ENCODE results near the gene ABTB2.
"Not testable (repeated sequence)": the region's sequence is repeated elsewhere in the genome, so short reads cannot be mapped to it uniquely, and the experiment has no call there.

The ABTB2 gene

DNA sequence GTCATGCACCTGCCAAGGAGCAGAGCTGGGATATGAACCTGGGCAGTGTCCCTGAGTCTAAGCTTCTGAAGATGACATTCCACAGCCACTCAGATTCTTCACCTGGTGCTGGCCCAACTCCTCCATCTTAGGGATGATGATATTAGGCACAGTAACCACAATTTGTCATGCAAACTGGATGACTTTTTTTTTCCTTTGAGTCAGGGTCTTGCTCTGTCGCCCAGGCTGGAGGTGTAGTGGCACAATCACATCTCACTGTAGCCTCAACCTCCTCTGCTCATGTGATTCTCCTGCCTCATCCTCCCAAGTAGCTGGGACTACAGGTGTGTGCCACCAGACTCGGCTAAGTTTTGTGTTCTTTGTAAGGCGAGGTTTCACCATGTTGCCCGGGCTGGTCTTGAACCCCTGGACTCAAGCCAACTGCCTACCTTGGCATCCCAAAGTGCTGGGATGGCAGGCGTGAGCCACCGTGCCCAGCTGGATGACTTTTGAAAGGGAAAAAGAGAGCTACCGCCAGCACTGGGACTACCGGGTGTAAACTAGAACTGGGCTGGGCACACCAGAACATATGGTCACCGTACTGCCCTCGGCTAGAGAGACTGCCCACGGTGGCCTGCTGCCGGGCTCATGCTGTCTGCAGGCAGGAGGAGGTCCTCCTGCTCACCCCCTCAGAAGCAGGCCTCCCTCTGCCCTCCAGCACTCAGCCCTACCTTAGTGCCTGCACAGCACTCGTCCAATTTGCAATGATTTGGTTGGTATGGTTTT, 174.7 kb downstream of the ABTB2 start:
- no peak for DNase-seq (ENCODE audit: low read depth)
- H3K4me3 ChIP-seq (ENCODE audit: control insufficient read depth, low read depth, low read length): no peak overlapping the region
- TF ChIP-seq, protein P1, sequence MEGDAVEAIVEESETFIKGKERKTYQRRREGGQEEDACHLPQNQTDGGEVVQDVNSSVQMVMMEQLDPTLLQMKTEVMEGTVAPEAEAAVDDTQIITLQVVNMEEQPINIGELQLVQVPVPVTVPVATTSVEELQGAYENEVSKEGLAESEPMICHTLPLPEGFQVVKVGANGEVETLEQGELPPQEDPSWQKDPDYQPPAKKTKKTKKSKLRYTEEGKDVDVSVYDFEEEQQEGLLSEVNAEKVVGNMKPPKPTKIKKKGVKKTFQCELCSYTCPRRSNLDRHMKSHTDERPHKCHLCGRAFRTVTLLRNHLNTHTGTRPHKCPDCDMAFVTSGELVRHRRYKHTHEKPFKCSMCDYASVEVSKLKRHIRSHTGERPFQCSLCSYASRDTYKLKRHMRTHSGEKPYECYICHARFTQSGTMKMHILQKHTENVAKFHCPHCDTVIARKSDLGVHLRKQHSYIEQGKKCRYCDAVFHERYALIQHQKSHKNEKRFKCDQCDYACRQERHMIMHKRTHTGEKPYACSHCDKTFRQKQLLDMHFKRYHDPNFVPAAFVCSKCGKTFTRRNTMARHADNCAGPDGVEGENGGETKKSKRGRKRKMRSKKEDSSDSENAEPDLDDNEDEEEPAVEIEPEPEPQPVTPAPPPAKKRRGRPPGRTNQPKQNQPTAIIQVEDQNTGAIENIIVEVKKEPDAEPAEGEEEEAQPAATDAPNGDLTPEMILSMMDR (conservative IDR thresholded peaks at IDR 0.05; ENCODE audit: control insufficient read depth, insufficient read depth, low read depth, low read length): no peak

DNA sequence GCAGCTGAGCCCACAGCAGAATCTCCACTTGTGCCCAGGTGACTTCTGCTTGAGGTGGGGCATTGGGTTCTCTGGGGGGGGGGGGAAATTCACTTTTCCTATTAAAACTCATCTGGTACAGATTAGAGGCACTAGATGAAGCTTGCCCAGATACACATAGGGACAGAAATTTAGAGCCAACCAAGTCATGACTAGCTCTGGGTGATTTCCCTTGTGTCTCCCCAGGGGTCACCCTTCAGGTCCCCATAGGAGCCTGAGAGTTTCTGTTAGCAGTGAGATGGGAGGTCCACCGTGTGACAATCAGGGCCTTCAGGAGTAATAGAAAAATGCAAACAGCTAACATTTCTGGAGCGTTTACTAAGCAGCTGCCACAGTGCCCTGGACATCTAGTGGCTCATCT, 175.4 kb downstream of the ABTB2 start:
- H3K4me3 ChIP-seq (ENCODE audit: control insufficient read depth, low read depth, low read length): no peak overlapping the region
- no peak for DNase-seq (ENCODE audit: low read depth)
- TF ChIP-seq, protein P1 (conservative IDR thresholded peaks at IDR 0.05; ENCODE audit: control insufficient read depth, insufficient read depth, low read depth, low read length): no peak

DNA sequence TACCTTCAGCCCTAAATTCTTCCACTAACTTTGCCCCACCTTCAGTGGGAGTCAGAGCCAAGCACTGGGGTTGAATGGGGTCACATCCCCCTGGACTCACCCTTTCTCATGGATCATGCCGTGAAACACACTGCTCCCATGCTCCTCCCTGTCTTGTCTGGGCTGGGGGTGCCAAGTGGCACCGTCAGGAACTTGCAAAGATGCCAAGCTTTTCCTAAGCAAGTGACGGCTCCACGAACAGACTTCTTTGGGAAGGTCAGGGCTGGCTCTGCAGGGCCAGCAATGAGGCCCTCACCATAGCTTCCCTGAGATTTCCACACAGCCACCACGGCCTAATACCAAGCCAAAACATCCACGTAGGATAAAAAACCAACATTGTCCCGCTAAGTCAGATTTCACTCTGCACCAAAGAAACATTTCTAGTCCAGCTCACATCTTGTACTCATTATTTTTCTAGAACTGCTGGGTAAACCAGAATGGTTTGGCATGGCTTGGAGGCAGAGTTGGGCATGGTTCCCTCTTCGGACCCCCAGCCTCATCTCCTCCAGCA, 175.9 kb downstream of the ABTB2 start:
- H3K4me3 ChIP-seq (ENCODE audit: control insufficient read depth, low read depth, low read length): no peak overlapping the region
- DNase-seq (ENCODE audit: low read depth): no peak
- TF ChIP-seq, protein P1 (conservative IDR thresholded peaks at IDR 0.05; ENCODE audit: control insufficient read depth, insufficient read depth, low read depth, low read length): no peak

DNA sequence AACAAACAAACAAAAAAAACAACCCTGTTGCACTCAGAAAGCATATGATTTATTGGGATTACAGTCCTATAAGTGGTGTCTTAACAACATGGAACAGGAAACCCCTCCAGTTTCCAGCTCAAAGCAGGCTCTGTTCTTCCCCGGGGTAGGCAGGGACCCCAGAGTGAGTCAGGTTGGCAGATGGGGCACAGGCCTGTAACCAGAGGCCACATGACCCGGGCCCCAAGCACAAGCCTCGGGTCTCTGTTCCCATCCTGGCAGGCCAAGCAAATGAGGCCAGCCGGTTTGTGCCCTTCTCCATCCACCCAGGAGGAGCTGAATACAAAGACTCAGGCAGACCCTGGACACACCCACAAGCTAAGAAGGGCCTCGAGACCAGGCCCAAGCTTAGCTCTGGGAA, 176.6 kb downstream of the ABTB2 start:
- TF ChIP-seq, protein P1 (conservative IDR thresholded peaks at IDR 0.05; ENCODE audit: control insufficient read depth, insufficient read depth, low read depth, low read length): no peak
- no peak overlapping the region for H3K4me3 ChIP-seq (ENCODE audit: control insufficient read depth, low read depth, low read length)
- DNase-seq (ENCODE audit: low read depth): no peak

DNA sequence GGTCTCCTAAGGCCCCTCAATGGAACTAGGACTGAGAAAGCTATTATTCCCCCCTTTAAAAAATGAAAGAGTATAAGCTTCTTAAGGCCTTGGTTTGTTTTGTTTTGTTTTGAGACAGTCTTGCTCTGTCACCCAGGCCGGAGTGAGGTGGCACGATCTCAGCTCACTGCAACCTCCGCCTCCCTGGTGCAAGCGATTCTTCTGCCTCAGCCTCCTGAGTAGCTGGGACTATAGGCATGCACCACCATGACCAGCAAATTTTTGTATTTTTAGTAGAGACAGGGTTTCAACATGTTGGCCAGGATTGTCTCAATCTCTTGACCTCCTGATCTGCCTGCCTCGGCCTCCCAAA, 177.0 kb downstream of the ABTB2 start:
- not testable (repeated sequence) for H3K4me3 ChIP-seq (ENCODE audit: control insufficient read depth, low read depth, low read length); DNase-seq (ENCODE audit: low read depth)

DNA sequence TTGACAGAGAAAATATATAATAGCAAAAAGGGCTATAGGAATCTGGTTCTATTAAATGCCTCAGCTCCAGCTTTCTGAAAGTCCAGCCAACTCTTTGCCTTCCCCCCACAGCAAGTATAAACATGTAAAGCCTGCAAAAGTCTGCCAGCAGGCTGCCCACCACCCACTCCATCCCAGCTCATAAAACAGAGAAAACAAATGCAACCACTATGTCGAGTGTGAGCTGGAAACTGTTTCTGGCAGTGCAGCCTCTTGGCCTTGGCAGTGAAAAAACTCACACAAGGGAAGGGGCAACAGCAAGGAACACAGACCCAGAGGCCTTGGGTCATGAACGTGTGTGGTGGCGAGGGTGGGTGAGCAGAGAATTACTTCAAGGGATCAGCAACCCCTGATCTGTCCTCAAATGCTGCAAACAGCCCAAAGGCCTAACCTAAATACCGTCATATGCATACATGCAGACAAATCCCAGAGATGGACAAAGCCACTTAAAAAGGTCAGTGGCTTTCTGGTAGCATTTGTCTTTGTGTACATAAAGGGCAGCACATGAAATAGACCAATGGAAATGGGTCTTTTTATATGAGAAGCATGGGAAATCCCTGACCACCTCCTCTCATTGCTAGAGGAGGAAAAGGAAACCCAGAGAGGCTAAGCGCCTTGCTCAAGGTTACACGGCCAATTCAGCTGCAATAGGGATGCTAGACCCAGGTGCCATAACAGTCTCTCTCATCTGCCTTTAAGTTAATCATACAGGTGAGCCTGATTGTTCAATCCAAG, 177.6 kb downstream of the ABTB2 start:
- TF ChIP-seq, protein P1 (conservative IDR thresholded peaks at IDR 0.05; ENCODE audit: control insufficient read depth, insufficient read depth, low read depth, low read length): no peak
- DNase-seq (ENCODE audit: low read depth): no peak
- H3K4me3 ChIP-seq (ENCODE audit: control insufficient read depth, low read depth, low read length): no peak overlapping the region

DNA sequence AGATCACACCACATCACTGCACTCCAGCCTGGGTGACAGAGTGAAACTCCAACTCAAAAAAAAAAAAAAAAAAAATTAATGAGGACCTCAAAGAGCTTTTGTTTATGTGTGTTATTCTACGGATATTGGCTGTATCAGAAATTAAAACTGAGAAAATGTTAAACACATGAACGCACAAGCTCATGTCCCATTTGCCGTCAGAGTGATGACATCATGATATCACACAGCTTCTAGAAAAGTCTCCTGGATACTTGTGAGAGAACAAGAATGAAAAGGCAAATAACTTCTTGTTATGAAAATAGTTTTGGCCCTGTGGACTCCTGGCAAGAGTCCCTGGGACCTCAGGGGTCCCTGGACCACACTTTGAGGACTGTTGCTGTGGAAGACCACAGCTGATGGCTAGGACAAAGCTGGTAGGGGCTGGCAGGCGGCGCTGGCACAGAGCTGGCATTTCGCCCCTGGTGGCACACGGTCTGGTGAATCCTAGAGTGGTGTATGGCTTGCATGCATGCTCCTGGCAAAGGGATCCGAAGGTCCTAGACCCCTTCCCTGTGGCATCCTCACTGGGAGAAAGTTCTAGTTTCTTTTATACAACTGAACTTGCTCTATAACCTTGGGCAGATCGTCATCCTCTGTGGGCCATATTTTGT, 178.7 kb downstream of the ABTB2 start:
- DNase-seq (ENCODE audit: low read depth): no peak
- TF ChIP-seq, protein P1 (conservative IDR thresholded peaks at IDR 0.05; ENCODE audit: control insufficient read depth, insufficient read depth, low read depth, low read length): no peak
- H3K4me3 ChIP-seq (ENCODE audit: control insufficient read depth, low read depth, low read length): no peak overlapping the region
